SK-N-SH (cell line): ENCODE data around the gene ZNF414. TPM values are rescaled to one million over a fixed set of nuclear protein-coding genes. Genes with fewer than 3 reads are reported as not detected.

Experiments
- CTCF ChIA-PET: fragments of 300-600, 350-600 bp; formaldehyde crosslinking; extraction: SDS; loops from one replicate; lab custom pipeline; 2021; lab: Yijun Ruan, JAX
- POLR2A ChIA-PET: fragments of 350-600 bp; sonication (Branson Sonifier 250); formaldehyde crosslinking; extraction: SDS; loops from one replicate; lab custom pipeline; 2020; ENCODE audit warnings: antibody characterized with exemption, inconsistent platforms; lab: Yijun Ruan, JAX
- DNase-seq: peaks from one replicate; pipeline ENCODE4 v3.0.0; 2012
- H2AFZ ChIP-seq: fragments of 200-600 bp; sonication (generic); 2 replicates; pipeline ENCODE4 v1.8.1; 2016; ENCODE audit warnings: antibody characterized with exemption, mild to moderate bottlenecking, low read depth
- H3F3A ChIP-seq: fragments of 200-600 bp; sonication (generic); replicated peaks from 2 replicates; pipeline ENCODE3; 2016; ENCODE audit warnings: antibody characterized with exemption, mild to moderate bottlenecking; ENCODE audit not compliant: insufficient read depth
- H3K27ac ChIP-seq, 2 experiments: fragments of 200-500 bp in 1 of 2; fragments of 200-600 bp in 1 of 2; sonication (Bioruptor generic) in 1 of 2; sonication (generic), shearing (Covaris generic) in 1 of 2; 2 replicates each; pipeline versions ENCODE4 v1.5.1 to v1.6.1; 2014 to 2016; ENCODE audit warnings: low read depth in 2 of 2, inconsistent platforms in 1 of 2, low read length in 1 of 2, mild to moderate bottlenecking in 1 of 2, mixed read lengths in 1 of 2
- H3K27me3 ChIP-seq: fragments of 200-600 bp; sonication (generic), shearing (Covaris generic); 2 replicates; pipeline ENCODE4 v1.6.1; 2016; ENCODE audit warnings: mixed run types; ENCODE audit not compliant: insufficient read depth
- H3K36me3 ChIP-seq, 2 experiments: fragments of 200-500 bp in 1 of 2; fragments of 200-600 bp in 1 of 2; sonication (Bioruptor generic) in 1 of 2; sonication (generic) in 1 of 2; replicated peaks in 1 of 2; 2 replicates each; pipeline versions ENCODE3 to v1.5.1; 2014 to 2016; ENCODE audit warnings: low read length in 1 of 2, mild to moderate bottlenecking in 1 of 2; ENCODE audit not compliant: insufficient read depth in 2 of 2, control insufficient read depth in 1 of 2
- H3K4me1 ChIP-seq, 2 experiments: fragments of 200-500 bp in 1 of 2; fragments of 200-600 bp in 1 of 2; sonication (Bioruptor generic) in 1 of 2; sonication (generic), shearing (Covaris generic) in 1 of 2; 2 replicates each; pipeline versions ENCODE4 v1.5.1 to v1.6.1; 2014 to 2016; ENCODE audit warnings: low read depth in 1 of 2, low read length in 1 of 2, mixed run types in 1 of 2; ENCODE audit not compliant: insufficient read depth in 2 of 2, control insufficient read depth in 1 of 2
- H3K4me2 ChIP-seq: fragments of 200-600 bp; sonication (generic), shearing (Covaris generic); 2 replicates; pipeline ENCODE4 v1.6.1; 2017; ENCODE audit warnings: mixed run types
- H3K4me3 ChIP-seq, 2 experiments: fragments of 200-500 bp in 1 of 2; fragments of 200-600 bp in 1 of 2; sonication (Bioruptor generic) in 1 of 2; sonication (generic), shearing (Covaris generic) in 1 of 2; 2 replicates each; pipeline versions ENCODE4 v1.5.1 to v1.8.1; 2014 to 2016; ENCODE audit warnings: low read depth in 2 of 2, inconsistent platforms in 1 of 2, low read length in 1 of 2, mild to moderate bottlenecking in 1 of 2, mixed read lengths in 1 of 2, moderate library complexity in 1 of 2
- H3K79me2 ChIP-seq: fragments of 200-600 bp; sonication (generic); 2 replicates; pipeline ENCODE4 v1.8.1; 2017; ENCODE audit warnings: mild to moderate bottlenecking; ENCODE audit not compliant: insufficient read depth
- H3K9ac ChIP-seq: fragments of 200-600 bp; sonication (generic); 2 replicates; pipeline ENCODE4 v1.6.1; 2017; ENCODE audit warnings: mixed run types
- H3K9me2 ChIP-seq: fragments of 200-600 bp; sonication (generic); 2 replicates; pipeline ENCODE4 v1.6.1; 2017; ENCODE audit warnings: mixed run types
- H3K9me3 ChIP-seq: fragments of 200-600 bp; sonication (generic); 2 replicates; pipeline ENCODE4 v1.6.1; 2017; ENCODE audit warnings: mixed run types, mild to moderate bottlenecking, moderate library complexity
- H4K20me1 ChIP-seq: fragments of 200-600 bp; sonication (generic); 2 replicates; pipeline ENCODE4 v1.6.1; 2017; ENCODE audit warnings: mild to moderate bottlenecking, mixed run types; ENCODE audit not compliant: insufficient read depth
- CHD2 ChIP-seq: fragments of 150-350 bp; IDR thresholded peaks from 2 replicates; pipeline ENCODE4 v1.6.1; 2018; ENCODE audit warnings: low read length; ENCODE audit not compliant: partially characterized antibody
- EZH2phosphoT487 ChIP-seq: fragments of 200-600 bp; sonication (generic); IDR thresholded peaks from 2 replicates; pipeline ENCODE4 v1.6.1; 2017; ENCODE audit warnings: low read depth, mixed run types, mild to moderate bottlenecking, antibody characterized with exemption, moderate library complexity, borderline replicate concordance
- FOSL2 ChIP-seq: IDR thresholded peaks from 2 replicates; pipeline ENCODE4 v1.4.0; 2012; ENCODE audit warnings: low read depth, mild to moderate bottlenecking, moderate library complexity, borderline replicate concordance
- FOXM1 ChIP-seq: IDR thresholded peaks from 2 replicates; pipeline ENCODE4 v1.4.0; 2012; ENCODE audit warnings: low read depth, mild to moderate bottlenecking
- JUND ChIP-seq: IDR thresholded peaks from 2 replicates; pipeline ENCODE4 v1.4.0; 2012
- MEF2A ChIP-seq: IDR thresholded peaks from 2 replicates; pipeline ENCODE4 v1.4.0; 2012; ENCODE audit warnings: low read depth, borderline replicate concordance
- NFIC ChIP-seq: IDR thresholded peaks from 2 replicates; pipeline ENCODE4 v1.4.0; 2012; ENCODE audit warnings: borderline replicate concordance
- POLR2AphosphoS5 ChIP-seq: IDR thresholded peaks from 2 replicates; pipeline ENCODE4 v1.6.1; 2012; ENCODE audit warnings: low read depth, low read length
- RCOR1 ChIP-seq: fragments of 150-350 bp; IDR thresholded peaks from 2 replicates; pipeline ENCODE4 v1.6.1; 2017; ENCODE audit warnings: antibody characterized with exemption, low read length
- RXRA ChIP-seq: IDR thresholded peaks from 2 replicates; pipeline ENCODE4 v1.4.0; 2012; ENCODE audit warnings: low read depth, mild to moderate bottlenecking, borderline replicate concordance
- SMC3 ChIP-seq: IDR thresholded peaks from 2 replicates; pipeline ENCODE4 v1.6.1; 2012; ENCODE audit warnings: low read depth, low read length, improper control_type of control experiment
- TAF1 ChIP-seq: IDR thresholded peaks from 2 replicates; pipeline ENCODE4 v1.6.1; 2012; ENCODE audit warnings: low read depth, mild to moderate bottlenecking, low read length, moderate library complexity, borderline replicate concordance
- TEAD4 ChIP-seq: IDR thresholded peaks from 2 replicates; pipeline ENCODE4 v1.4.0; 2012; ENCODE audit warnings: mild to moderate bottlenecking, borderline replicate concordance; ENCODE audit not compliant: insufficient read depth
- YY1 ChIP-seq: IDR thresholded peaks from 2 replicates; pipeline ENCODE4 v1.4.0; 2012; ENCODE audit warnings: low read depth, mild to moderate bottlenecking
- WGBS: methylation state at CpG from one replicate; pipeline ENCODE4 v1.1.6; 2017; ENCODE audit warnings: low lambda C conversion rate; 5-methylcytosine and 5-hydroxymethylcytosine counted together
- polyA plus RNA-seq, 3 experiments: library from polyadenylated mRNA; depleted of rRNA; stranded (reverse); fragments of >200 nt; gene quantifications; 2 replicates each; pipeline ENCODE4 v1.2.3, GENCODE V29; 2012
- TF ChIP-seq, protein P1 (sequence below): fragments of 150-350 bp; IDR thresholded peaks from 2 replicates; pipeline ENCODE4 v1.6.1; 2016; ENCODE audit warnings: mild to moderate bottlenecking, low read depth, low read length
- TF ChIP-seq, protein P2 (sequence below): fragments of 200-600 bp; sonication (generic); IDR thresholded peaks from 2 replicates; pipeline ENCODE4 v1.6.1; 2017; ENCODE audit warnings: antibody characterized with exemption, mild to moderate bottlenecking, moderate library complexity
- TF ChIP-seq, protein P3 (sequence below): IDR thresholded peaks from 2 replicates; pipeline ENCODE4 v1.4.0; 2012; ENCODE audit warnings: low read depth, borderline replicate concordance

Gene ZNF414
- polyA plus RNA-seq, 1 of the 3 experiments (the other 2 are of a cell fraction), result 17.0 TPM

DNA sequence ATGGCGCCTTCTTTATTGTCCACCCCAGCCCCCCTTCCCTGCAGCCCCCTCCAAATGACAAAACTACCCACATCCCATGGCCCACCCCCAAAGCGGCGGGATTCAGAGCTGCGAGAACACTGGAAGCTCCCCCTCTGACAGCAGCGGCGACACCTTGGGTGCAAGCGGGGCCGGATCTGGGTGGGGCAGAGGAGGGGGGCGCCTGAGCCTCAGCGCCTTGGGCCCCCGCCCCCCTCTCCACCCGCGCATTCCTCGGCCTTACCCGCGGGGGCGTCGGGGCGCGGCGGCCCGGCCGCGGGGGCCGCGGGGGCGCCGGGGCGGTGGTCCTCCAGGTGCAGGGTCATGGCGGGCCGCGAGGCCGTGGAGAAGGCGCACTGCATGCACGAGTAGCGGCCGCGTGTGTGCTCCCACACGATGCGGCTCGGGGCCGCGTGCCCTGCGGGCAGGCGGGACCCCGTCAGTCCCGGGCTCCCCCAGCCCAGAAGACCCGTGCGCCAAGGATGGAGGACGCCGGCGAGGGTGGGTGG lies 3.3 kb downstream of the ZNF414 start (continued):
- TF ChIP-seq, protein P1, sequence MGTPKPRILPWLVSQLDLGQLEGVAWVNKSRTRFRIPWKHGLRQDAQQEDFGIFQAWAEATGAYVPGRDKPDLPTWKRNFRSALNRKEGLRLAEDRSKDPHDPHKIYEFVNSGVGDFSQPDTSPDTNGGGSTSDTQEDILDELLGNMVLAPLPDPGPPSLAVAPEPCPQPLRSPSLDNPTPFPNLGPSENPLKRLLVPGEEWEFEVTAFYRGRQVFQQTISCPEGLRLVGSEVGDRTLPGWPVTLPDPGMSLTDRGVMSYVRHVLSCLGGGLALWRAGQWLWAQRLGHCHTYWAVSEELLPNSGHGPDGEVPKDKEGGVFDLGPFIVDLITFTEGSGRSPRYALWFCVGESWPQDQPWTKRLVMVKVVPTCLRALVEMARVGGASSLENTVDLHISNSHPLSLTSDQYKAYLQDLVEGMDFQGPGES, result no peak
- no peak for TF ChIP-seq RCOR1
- TF ChIP-seq, all 33 proteins: peak for 0

DNA sequence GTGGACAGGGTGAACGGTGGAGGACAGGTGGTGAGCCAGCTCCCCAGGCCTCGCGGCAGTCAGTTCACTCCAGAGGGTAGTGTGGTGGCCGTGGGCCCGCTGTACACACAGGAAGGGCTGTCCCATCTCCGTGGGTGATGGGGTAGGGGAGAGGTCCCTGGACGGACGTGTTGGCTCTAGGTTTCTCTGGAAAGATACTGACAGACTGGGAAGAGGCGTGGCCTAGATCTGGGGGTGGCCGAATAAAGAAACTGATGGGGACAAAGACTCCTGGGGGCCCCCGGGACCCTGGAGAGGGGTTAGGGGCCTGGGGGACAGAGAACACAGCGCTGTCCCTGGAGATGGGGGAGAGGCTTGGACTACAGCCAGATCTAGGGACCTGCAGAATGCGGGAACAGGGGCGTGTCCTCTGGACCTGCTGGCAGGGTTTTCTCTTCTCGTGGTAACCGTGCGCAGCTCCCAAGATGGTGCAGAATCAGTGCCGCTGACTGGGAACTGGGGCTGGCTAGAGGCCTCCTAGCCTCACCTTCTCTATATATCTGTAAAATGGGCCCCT lies 7.5 kb downstream of the ZNF414 start:
- ChIA-PET POLR2A (interaction anchor here (0.6 to 1.6 kb wide), 3 partner anchors 20 to 185 kb away, joined by 3 to 5 read pairs (median 3); partner anchors contain the start of genes MARCHF2 and RPS28), CTCF (interaction anchor here (0.6 to 4.4 kb wide), 28 partner anchors 9 to 1327 kb away, joined by 3 to 51 read pairs (median 4); partner anchors contain the start of genes KANK3, MARCHF2, NDUFA7 and RPS28)
- peaks cover 2 to 4% of the 10 kb centered on the region in 2 experiments for H3K36me3 ChIP-seq
- H2AFZ ChIP-seq, result peak overlapping the region; percentile 91; the same call in 1 of the 2 replicates
- H3K4me2 ChIP-seq, result peak overlapping the region; percentile 91
- no peak for DNase-seq
- no peaks in the 10 kb centered on the region for H3K9me3 ChIP-seq
- TF ChIP-seq TEAD4 (no peak), MEF2A (no peak), SMC3 (no peak), FOXM1 (no peak), NFIC (no peak), CHD2 (no peak), RXRA (no peak), YY1 (no peak), EZH2phosphoT487 (no peak), POLR2AphosphoS5 (no peak), JUND (no peak), TAF1 (no peak), FOSL2 (no peak)
- TF ChIP-seq, protein P2, sequence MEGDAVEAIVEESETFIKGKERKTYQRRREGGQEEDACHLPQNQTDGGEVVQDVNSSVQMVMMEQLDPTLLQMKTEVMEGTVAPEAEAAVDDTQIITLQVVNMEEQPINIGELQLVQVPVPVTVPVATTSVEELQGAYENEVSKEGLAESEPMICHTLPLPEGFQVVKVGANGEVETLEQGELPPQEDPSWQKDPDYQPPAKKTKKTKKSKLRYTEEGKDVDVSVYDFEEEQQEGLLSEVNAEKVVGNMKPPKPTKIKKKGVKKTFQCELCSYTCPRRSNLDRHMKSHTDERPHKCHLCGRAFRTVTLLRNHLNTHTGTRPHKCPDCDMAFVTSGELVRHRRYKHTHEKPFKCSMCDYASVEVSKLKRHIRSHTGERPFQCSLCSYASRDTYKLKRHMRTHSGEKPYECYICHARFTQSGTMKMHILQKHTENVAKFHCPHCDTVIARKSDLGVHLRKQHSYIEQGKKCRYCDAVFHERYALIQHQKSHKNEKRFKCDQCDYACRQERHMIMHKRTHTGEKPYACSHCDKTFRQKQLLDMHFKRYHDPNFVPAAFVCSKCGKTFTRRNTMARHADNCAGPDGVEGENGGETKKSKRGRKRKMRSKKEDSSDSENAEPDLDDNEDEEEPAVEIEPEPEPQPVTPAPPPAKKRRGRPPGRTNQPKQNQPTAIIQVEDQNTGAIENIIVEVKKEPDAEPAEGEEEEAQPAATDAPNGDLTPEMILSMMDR, result no peak
- TF ChIP-seq, protein P3, sequence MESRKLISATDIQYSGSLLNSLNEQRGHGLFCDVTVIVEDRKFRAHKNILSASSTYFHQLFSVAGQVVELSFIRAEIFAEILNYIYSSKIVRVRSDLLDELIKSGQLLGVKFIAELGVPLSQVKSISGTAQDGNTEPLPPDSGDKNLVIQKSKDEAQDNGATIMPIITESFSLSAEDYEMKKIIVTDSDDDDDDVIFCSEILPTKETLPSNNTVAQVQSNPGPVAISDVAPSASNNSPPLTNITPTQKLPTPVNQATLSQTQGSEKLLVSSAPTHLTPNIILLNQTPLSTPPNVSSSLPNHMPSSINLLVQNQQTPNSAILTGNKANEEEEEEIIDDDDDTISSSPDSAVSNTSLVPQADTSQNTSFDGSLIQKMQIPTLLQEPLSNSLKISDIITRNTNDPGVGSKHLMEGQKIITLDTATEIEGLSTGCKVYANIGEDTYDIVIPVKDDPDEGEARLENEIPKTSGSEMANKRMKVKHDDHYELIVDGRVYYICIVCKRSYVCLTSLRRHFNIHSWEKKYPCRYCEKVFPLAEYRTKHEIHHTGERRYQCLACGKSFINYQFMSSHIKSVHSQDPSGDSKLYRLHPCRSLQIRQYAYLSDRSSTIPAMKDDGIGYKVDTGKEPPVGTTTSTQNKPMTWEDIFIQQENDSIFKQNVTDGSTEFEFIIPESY, result no peak
- H3K79me2 ChIP-seq, result no peaks in the 10 kb centered on the region
- no peaks in the 10 kb centered on the region for H3K9me2 ChIP-seq
- H3K9ac ChIP-seq, result no peak overlapping the region; the same call in 1 of the 2 replicates
- H3K4me3 ChIP-seq, result peak overlapping the region; percentile 54 to 69
- H3K4me1 ChIP-seq, result peaks cover 0 to 5% of the 10 kb centered on the region in 2 experiments; a peak in 1 of 4 replicates
- no peaks in the 10 kb centered on the region for H3K27me3 ChIP-seq
- H3F3A ChIP-seq, result no peaks in the 10 kb centered on the region
- 47% methylated on average over 13 of the region's 18 CpGs for WGBS
- no peaks in the 10 kb centered on the region for H4K20me1 ChIP-seq
- H3K27ac ChIP-seq, result no peak overlapping the region
